HG02938 (cell line): Measurements from ENCODE around the gene IGF1R.
A peak's percentile ranks its signal among the peaks of the same experiment; 100 is the strongest.

Experiments used
- ATAC-seq: cut with Tn5 transposase; IDR thresholded peaks from one replicate; pipeline ENCODE4 v1.9.1; 2021; ENCODE audit warnings: mild to moderate bottlenecking, moderate library complexity; ENCODE audit not compliant: unreplicated experiment

The IGF1R gene

DNA sequence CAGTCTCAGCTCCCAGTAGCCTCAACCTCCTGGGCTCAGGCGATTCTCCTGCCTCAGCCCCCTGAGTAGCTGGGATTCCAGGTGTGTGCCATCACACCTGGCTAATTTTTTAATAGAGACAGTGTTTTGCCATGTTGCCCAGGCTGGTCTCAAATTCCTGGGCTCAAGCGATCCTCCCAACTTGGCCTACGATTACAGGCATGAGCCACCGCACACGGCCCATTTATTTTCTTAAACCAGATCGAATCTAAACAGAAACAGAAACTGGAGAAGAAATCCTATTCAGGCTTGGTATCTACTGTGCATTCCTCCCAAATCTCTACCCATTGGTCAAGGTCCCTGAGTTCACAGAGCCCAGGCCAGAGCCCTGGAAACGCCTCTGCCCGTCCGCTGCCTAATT, 285.1 kb downstream of the IGF1R start:
- ATAC-seq = no peak

DNA sequence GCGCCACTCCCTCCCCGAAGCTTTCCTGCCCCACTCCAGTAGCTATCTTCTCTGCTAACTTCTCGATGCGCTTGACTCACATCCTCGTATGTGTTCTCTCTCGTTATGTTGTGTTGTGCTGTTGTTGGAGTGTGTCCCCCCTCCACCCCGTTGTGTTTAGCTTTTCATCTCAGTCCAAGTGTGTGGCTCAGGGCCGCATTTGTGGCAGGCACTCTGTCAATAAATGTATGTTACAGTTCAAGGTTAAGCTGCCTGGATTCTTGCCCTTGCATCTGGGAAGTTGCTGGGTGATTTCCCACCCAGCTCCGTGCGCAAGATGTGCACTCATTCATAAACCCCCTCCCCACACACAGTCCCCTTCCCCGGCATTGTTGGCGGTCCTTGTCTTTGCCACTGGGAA, 287.4 kb downstream of the IGF1R start:
- ATAC-seq = no peak

DNA sequence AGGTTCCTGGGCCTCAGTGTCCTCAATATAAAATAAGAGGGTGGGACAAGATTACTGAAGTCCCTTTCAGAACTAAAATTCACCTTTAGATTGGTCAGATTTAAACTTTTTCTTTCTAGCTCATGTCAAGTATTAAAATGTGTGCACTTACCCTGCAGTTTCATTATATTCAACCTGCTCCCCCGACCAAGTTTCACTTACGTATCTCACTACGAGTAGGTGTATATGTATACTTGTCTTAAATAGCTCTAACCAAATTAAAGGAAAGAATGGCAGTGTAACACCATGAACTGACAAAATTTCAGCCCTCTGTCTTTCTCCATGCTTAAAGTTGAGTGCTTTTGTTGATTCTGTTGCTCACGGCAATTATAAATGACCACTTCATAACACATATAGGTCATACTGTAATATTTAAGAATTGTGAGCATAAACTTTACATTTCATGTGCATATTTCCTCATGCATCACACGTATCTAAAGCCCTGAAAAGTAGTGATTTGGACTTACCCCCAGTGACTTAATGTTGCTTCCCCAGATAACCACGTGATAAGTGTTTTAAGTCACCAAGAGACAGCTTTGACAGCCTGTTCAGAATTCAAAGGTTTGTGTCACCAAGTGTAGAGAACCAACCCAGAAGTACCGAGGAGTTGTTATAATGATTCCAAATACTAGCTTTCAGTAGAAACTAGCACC, 289.2 kb downstream of the IGF1R start:
- peak; percentile 87 for ATAC-seq

GRCh38 chr15:98938105-98938417, 289.7 kb downstream of the IGF1R start:
- ATAC-seq = peak; percentile 20

- no peak for ATAC-seq
Measured at GRCh38 chr15:98938799-98939198, 290.5 kb downstream of the IGF1R start.

GRCh38 chr15:98939311-98940080, 291.2 kb downstream of the IGF1R start:
- no peak for ATAC-seq

- no peak for ATAC-seq
Measured at GRCh38 chr15:98941595-98942255, 293.4 kb downstream of the IGF1R start.

DNA sequence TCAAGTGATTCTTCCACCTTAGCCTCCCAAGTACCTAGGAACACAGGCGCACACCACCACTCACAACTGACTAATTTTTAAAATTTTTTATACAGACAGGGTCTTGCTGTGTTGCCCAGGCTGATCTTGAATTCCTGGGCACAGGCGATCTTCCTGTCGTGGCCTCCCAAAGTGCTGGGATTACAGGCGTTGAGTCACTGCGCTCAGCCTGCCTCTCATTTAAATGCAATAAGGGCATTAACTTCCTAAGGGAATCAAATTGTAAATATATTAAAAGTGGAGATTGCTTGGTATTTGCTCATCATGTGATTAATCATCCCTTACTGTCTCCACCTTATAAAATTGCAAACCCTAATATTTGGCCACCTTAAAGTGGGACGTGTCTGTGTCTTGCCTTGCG, 294.1 kb downstream of the IGF1R start:
- ATAC-seq = no peak

DNA sequence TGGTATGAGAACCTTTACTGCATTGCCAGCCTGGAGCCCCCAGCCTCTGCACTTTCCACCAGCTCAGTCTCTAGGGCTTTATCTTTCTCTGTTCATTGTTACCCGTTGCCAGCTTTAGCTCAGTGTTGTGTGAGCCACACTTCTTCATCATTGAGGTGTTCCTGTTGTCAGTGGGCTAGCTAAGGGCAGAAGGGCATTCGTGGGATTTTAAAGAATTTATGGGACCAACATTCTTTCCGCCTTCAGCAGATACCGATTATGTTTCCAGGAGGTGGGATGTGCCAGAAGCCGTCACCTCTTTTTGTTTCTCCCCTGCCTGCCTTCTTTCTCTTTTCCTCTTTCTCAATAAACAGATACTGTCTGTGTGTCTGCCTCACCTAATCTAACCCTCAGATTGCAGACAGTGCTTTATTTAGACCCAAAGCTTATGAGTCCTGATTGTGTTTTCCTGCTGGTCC, 294.7 kb downstream of the IGF1R start:
- no peak for ATAC-seq

DNA sequence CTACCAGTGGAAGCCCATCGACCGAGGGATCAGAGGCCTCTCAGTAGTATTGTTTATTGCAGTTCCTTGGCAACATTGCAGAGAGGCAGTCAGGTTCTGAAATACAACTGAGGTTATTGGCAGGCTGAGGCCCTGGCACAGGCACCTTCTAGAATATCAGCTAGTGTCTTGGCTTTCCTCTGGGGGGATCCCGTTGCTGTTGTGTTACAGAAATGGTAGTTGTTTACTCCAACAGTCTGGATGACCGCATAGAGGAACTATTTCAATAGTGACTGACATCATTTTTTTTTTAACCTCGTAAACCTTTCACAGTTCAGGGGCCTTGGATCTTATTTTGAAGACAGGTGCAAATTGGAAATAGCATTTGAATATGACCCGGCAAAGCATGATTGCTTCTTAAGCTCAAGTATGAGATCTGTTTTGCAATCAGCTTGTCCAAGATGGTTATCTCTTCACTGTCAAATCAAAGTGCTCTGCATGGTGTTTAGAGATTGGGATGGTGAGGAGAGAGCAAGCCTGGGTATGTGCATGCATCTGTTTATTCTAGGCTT, 295.3 kb downstream of the IGF1R start:
- ATAC-seq = no peak

DNA sequence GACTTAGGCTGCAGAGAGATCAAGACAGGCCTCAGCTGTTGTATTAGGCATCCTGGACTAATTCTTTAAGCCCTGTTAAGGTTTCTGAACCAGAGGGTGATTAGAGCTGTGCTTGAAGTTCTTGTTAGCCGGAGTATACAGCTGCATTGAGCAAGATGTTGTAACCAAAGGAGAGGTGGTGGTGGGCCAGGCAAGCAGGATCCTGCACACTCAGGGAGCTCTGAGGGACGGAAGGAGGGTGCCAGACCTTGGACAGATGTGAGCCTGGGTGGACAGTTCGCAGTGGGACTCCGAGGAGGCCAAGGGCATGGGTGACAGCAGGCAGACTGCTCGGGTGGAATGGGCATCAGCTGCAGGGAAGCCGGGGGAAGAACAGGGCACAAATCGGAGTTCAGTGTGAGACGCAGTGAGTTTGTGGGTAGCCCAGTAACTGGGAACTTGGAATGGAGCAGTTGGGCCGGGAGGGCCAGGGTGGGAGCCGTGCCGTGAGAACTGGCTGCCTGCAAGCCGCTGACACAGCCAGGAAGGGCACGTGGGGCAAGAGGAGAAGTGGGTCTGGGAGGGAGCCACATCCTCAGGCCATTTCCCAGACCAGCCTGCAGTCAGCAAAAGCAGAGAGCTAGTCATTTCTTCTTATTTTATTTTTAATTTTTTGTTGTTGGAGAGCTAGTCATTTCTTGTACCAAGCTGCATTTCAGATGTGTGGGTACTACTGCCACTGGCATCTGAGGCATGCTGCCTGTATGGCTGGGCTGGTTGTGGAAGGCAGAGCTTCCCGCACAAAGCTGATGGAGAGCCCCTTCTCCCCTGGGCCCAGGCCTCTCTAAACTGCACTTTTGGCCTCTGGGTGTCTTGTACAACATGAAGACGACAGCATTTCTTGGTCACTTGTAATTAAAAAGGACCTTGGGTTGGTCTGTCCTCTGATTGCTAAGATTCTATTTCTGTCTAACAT, 298.2 kb downstream of the IGF1R start:
- ATAC-seq = no peak

GRCh38 chr15:98948456-98948855, 300.1 kb downstream of the IGF1R start:
- no peak for ATAC-seq

DNA sequence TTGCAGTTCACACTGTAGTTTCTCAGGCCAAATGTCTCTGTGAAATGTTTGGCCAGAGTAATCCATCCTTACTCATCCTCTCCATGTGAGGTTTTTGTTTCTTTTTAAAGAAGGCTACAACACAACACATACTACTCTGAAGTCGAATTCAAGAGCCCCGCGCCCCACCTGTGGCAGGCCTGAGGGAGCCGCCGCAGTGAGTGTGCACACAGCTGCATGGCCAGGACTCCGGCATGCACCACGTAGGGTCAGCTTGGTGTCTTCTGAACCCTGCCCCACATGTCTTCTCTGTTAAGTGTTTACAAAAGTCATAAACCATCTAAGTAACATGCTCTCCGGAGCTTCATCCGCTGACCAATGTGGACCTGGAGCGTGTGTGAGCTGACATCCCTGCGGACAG, 300.6 kb downstream of the IGF1R start:
- ATAC-seq = no peak

DNA sequence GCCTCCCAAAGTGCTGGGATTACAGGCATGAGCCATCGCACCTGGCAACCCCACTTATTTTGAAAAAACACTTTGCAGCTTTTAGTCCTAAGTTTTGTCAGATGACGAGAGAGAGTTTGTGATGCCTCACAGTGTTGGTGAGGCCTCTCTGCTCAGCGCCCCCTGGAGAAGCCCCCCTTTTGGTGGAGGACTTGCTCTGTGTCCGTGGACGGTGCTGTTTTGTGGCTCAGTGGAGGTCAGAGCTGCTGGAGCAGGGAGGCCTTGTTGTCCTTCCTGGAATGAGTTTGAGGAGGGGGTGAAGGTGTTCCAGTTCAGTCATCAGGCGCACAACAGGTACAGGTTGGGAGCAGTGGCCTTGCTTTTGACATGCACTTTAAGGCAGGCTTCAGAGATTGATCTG, 301.3 kb downstream of the IGF1R start:
- ATAC-seq = no peak

- no peak for ATAC-seq
Measured at GRCh38 chr15:98950248-98950647, 301.9 kb downstream of the IGF1R start.

GRCh38 chr15:98951004-98951403, 302.7 kb downstream of the IGF1R start:
- ATAC-seq = no peak

DNA sequence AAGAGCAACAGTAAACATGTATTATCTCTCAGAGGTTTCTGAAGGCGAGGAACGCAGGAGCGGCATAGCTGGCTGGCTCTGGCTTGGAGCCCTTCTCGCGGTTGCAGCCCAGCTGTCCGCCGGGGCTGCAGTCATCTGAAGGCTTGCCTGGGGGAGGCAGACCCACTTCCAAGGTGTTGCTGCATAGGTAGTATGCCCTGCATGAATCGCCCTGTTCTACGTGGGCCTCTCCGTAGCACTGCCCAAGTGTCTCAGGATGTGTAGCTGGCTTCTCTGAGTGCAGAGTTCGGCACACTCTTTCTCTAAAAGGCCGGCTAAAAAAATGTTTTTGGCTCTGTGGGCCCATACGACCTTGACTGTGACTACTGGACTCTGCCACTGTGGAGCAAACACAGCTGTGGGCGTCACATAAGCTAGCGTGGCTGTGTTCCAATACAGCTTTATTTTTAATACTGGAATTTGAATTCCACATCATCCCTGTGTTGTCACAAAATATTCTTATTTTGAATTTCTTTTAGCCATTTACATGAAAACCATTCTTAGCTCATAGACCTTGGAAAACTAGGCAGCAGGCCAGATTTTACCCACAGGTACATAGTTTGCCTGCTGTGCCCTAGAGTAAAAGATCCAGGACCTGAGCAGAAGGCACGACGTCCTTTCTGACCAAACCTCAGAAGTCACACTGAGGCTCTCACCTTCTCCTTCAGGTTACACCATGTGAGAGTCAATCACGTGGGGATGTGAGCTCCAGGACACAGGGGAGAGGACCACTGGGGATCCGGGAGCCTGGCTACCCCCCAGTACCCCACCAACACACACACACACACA, 303.4 kb downstream of the IGF1R start:
- ATAC-seq = no peak

- ATAC-seq = peak; percentile 96
Measured at GRCh38 chr15:98952381-98952803, 304.1 kb downstream of the IGF1R start.

DNA sequence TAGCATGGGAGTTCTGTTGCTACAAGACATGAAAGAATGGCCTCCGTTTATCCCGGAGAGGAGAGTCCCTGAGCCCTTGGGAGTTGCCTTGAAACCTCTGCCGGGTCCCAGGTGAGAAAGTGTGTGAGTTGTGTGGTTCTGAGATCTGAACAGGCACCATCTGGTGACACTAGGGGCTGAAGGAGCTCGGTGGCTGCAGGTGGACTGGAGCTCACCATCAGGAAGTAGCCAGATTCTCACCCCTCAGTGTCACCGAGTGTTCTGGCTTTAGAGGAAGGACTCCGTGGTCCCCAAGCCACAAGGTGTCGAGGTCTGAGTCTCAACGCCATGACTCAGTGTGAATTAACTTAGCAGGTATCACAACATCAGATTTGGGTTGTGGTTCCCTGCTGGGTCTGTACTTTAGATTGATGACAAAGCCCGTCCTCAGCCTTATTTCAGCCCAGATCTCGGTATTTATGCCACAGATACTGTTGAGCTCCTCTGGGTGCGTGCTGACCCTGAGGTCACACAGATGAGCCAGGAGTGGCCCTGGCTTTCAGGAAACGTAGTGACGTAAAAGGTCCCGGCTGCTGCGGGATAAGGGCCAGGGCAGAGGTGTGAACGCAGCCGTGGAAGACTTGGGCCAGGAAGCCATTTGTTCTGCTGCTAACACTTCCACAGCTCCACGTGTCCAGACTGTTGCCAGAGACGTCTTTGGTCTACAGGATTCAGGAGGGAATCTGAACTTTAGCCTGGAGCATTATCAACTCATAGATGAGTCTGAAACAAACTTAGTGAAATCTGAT, 304.9 kb downstream of the IGF1R start:
- ATAC-seq = peak; percentile 36
